Activated CD4-positive, alpha-beta memory T cell treated with anti-CD3 and anti-CD28 coated beads for 36 hours (primary cell): ENCODE data around the gene CPSF3. TPM values are rescaled to one million over a fixed set of nuclear protein-coding genes. Genes with fewer than 3 reads are reported as not detected.

Experiments
- CTCF ChIA-PET: fragments of 350-600 bp; sonication (Branson Sonifier 250); formaldehyde crosslinking; loops from one replicate; lab custom pipeline; 2021; ENCODE audit warnings: antibody characterized with exemption, inconsistent platforms; lab: Charles Lee
- POLR2A ChIA-PET: fragments of 350-600 bp; sonication (Branson Sonifier 250); formaldehyde crosslinking; loops from one replicate; lab custom pipeline; 2021; ENCODE audit warnings: antibody characterized with exemption; lab: Charles Lee
- DNase-seq: peaks from one replicate; pipeline ENCODE4 v3.0.0-alpha.2; 2020
- H3K27ac Mint-ChIP-seq: one replicate; pipeline ENCODE4 v1.8.0; 2021; ENCODE audit warnings: mixed read lengths
- H3K27me3 Mint-ChIP-seq: one replicate; pipeline ENCODE4 v1.8.0; 2021; ENCODE audit warnings: mixed read lengths
- H3K36me3 Mint-ChIP-seq: one replicate; pipeline ENCODE4 v1.8.0; 2021; ENCODE audit warnings: mixed read lengths
- H3K4me1 Mint-ChIP-seq: one replicate; pipeline ENCODE4 v1.8.0; 2021; ENCODE audit warnings: low read depth, mixed read lengths
- H3K4me3 Mint-ChIP-seq: one replicate; pipeline ENCODE4 v1.8.0; 2021; ENCODE audit warnings: mild to moderate bottlenecking, mixed read lengths
- H3K9me3 Mint-ChIP-seq: one replicate; pipeline ENCODE4 v1.8.0; 2021; ENCODE audit warnings: mixed read lengths
- intact Hi-C: fragments of 100-400 bp; cut with micrococcal nuclease; formaldehyde crosslinking; loops from one replicate; pipeline ENCODE4 v1.15.1; 2023
- total RNA-seq, 2 experiments: library from RNA; stranded (reverse); gene quantifications; one replicate each; pipeline ENCODE4 v1.2.3, GENCODE V29; 2021

The CPSF3 gene
- total RNA-seq, 2 experiments from 2014 or later = 77.5 to 78.1 TPM

DNA sequence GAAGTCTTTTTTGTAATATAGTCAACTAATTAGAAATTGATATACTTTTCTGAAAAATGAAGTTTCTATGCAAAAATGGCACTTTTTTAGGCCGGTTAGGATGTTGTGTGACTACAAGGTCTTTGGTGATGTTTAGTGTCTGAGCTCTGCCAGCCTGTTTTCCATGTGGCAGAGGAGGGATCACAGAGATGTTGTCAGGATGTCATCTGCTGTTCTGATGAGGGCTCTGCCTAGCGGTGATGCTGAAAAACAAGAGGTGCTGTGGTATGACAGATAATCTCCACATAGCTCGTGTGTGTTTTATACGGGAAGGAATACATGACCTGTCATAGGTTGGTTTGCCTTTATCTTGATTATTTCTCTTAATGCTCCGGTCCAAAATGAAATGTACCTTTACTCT is 38.9 kb downstream of the CPSF3 start:
- Mint-ChIP-seq H3K36me3 (peaks cover 43% of the 10 kb centered on the region), H3K4me3 (no peak overlapping the region)

DNA sequence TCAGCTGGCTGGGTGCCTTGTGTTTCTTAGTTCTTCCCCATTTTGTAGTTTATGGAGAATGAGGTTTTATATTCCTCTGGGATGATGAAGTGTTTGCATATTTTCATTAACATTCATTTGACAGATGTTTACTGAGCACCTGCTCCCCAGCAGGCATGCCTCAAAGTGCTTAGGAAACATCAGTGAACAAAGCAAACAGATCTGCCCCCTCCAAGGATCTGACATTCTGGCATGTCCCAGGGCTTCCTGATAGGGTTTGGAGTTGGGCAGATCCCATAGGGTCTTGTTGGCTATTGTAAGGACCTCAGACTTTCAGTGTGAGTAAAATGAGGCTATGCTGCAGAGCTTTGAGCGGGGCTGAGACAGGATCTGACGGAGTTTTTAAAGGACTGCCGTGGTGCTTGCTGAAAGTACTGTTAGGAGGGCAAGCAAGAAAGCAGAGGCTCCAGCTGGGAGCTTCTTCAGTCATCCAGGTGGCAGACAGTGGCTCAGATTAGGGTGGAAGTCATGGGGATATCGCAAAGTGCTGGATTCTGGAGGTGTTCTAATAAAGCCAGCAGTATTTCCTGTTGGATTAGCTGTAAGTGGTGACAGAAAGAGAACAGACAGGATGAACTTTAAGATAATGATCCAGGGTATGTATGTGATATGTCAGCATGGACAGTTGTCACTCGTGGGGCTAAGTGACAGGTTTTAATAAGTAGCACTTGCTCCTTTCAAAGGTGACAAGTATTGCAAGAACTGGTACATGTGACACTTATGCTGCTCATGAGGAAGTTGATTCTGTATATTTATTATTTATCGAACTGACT is 39.6 kb downstream of the CPSF3 start:
- Mint-ChIP-seq H3K27ac (peak overlapping the region; percentile 67), H3K36me3 (peaks cover 42% of the 10 kb centered on the region), H3K4me1 (peaks cover 11% of the 10 kb centered on the region), H3K9me3 (no peaks in the 10 kb centered on the region), H3K4me3 (no peak overlapping the region), H3K27me3 (no peaks in the 10 kb centered on the region)
- intact Hi-C loops = no loop called here
- ChIA-PET CTCF (no interaction called here), POLR2A (no interaction called here)
- no peak for DNase-seq

More for the DNA sequence above, 38.9 kb downstream of the CPSF3 start:
- CTCF ChIA-PET = no interaction called here
- Mint-ChIP-seq H3K27me3 (no peaks in the 10 kb centered on the region), H3K4me1 (peaks cover 11% of the 10 kb centered on the region), H3K27ac (no peak overlapping the region), H3K9me3 (no peaks in the 10 kb centered on the region)
- DNase-seq = no peak
- POLR2A ChIA-PET = no interaction called here
- intact Hi-C loops = no loop called here

DNA sequence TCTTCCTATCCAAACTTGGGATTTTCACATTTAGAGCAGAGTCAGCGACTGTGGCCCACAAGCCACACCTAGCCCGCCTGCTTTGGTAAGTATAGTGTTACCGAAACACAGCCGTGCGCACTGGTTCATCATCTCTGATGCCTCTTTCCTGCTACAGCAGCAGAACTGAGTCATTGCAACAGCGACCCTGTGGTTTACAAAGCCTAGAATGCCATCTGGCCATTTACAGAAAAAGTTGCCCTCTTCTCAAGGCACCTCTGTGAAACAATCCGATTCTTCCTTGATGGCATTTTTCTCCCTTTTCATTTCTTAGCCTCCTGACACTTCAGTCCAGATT is 40.2 kb downstream of the CPSF3 start:
- ChIA-PET CTCF (no interaction called here), POLR2A (no interaction called here)
- H3K9me3 Mint-ChIP-seq = no peaks in the 10 kb centered on the region
- DNase-seq = peak; percentile 50
- intact Hi-C loops = no loop called here
- peaks cover 11% of the 10 kb centered on the region for H3K4me1 Mint-ChIP-seq
- H3K27ac Mint-ChIP-seq = peak overlapping the region; percentile 67
- no peak overlapping the region for H3K4me3 Mint-ChIP-seq
- H3K36me3 Mint-ChIP-seq = peaks cover 42% of the 10 kb centered on the region
- no peaks in the 10 kb centered on the region for H3K27me3 Mint-ChIP-seq

DNA sequence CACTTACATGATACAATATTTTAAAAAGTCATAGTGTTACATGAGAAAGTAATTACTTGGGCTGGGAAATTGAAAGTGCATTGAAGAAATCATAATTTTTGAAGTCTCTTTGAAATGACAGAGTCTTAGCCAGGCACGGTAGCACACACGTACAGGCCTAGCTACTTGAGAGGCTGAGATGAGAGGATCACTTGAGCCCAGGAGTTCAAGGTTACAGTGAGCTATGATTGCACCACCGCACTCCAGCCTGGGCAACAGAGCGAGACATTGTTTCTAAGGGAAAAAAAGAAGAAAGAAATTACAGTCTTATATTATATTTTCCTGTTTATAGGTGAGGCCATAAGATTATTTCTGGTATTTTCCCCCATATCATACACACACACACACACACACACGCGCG is 41.7 kb downstream of the CPSF3 start:
- peaks cover 36% of the 10 kb centered on the region for H3K36me3 Mint-ChIP-seq
- H3K27ac Mint-ChIP-seq = peak overlapping the region; percentile 6

DNA sequence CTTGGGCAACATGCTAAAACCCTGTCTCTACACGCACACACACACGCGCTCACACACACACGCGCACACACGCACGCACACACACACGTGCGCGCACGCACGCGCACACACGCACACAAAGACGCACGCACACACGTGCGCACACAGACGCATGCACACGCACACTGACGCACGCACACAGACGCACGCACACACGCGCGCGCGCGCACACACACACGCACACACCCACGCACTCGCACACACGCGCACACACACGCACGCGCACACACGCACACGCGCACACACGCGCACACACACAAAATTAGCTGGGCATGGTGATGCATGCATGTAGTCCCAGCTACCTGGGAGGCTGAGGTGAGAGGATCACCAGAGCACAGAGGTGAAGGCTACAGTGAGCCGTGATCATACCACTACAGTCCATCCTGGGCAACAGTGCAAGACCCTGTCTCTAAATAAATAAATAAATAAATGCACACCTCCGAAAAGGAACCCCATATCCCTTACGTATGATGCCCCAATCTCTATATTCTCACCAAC is 42.8 kb downstream of the CPSF3 start:
- no peak for DNase-seq
- Mint-ChIP-seq H3K4me3 (peak overlapping the region; percentile 12), H3K27ac (no peak overlapping the region), H3K9me3 (no peaks in the 10 kb centered on the region), H3K27me3 (no peaks in the 10 kb centered on the region), H3K36me3 (peaks cover 31% of the 10 kb centered on the region), H3K4me1 (peaks cover 11% of the 10 kb centered on the region)
- ChIA-PET POLR2A (no interaction called here), CTCF (interaction anchor here (1.3 kb wide), 1 partner anchor 8 kb away, joined by 3 read pairs; no protein-coding TSS in a partner anchor)
- intact Hi-C loops = no loop called here

More for the DNA sequence above, 41.7 kb downstream of the CPSF3 start:
- Mint-ChIP-seq H3K27me3 (no peaks in the 10 kb centered on the region), H3K4me3 (no peak overlapping the region), H3K4me1 (peaks cover 11% of the 10 kb centered on the region), H3K9me3 (no peaks in the 10 kb centered on the region)
- intact Hi-C loops = no loop called here
- POLR2A ChIA-PET = no interaction called here
- CTCF ChIA-PET = interaction anchor here (1.3 kb wide), 1 partner anchor 9 kb away, joined by 3 read pairs; no protein-coding TSS in a partner anchor
- DNase-seq = no peak

DNA sequence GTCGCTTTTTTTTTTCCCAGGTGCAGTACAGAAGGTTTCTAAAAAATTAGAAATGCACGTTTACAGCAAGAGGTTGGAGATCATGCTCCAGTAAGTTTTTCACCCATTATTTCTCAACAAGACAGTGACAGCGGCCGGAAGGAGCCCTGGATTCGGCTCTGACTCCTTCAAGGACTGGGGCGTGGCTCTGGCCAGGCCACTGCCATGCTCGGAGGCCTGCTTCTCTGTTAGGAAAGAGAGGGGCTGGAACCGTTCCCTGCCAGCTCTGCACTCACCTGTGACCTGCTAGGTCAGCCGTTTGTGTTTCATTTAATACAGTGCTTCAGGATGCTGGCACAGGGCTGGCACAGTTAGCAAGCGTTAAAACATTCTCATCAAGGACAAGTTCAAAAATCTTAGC is 44.2 kb downstream of the CPSF3 start:
- no peaks in the 10 kb centered on the region for H3K9me3 Mint-ChIP-seq
- peaks cover 11% of the 10 kb centered on the region for H3K4me1 Mint-ChIP-seq
- H3K36me3 Mint-ChIP-seq = peaks cover 35% of the 10 kb centered on the region
- POLR2A ChIA-PET = no interaction called here
- no peak for DNase-seq
- no peaks in the 10 kb centered on the region for H3K27me3 Mint-ChIP-seq
- intact Hi-C loops = no loop called here
- CTCF ChIA-PET = no interaction called here
- H3K4me3 Mint-ChIP-seq = no peak overlapping the region
- no peak overlapping the region for H3K27ac Mint-ChIP-seq

DNA sequence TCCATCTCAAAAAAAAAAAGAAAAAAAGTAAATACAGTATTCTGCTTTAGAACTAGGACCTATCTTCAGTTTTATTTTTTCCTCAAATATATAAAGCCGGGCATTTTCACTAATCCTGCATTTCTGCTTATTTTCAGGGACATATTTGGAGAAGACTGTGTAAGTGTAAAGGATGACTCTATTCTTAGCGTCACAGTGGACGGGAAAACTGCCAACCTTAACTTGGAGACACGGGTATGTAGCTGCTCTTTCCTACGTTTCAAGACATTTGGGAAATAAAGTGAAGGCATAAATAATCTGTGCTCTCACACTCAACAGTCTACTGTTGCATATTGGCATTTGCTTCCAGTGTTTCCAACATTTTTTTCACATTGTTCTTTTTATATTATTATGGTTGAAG is 47.8 kb downstream of the CPSF3 start:
- POLR2A ChIA-PET = no interaction called here

DNA sequence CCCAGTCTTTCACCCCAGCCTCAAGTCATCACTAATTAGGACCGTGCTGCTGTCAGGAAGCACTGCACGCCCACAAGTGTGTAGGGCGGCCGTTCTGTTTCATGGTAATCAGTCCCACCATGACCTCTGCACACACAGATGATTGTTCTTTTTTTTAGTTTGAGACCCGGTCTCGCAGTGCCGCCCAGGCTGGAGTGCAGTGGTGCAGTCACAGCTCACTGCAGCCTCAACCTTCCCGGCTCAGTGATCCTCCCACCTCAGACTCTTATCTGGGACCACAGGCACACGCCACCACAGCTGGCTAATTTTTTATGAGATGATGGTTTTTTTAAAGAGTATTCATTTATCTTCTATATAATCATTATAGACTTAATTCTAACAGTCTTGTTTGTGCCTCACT is 49.1 kb downstream of the CPSF3 start:
- peaks cover 26% of the 10 kb centered on the region for H3K36me3 Mint-ChIP-seq
- DNase-seq = no peak
- peaks cover 29% of the 10 kb centered on the region for H3K4me1 Mint-ChIP-seq
- CTCF ChIA-PET = interaction anchor here (1.6 kb wide), 1 partner anchor 84 kb away, joined by 5 read pairs; the partner anchor contains the start of gene ADAM17
- POLR2A ChIA-PET = interaction anchor here (1.4 to 1.7 kb wide), 2 partner anchors 49 to 158 kb away, joined by 3 to 4 read pairs; partner anchors contain the start of genes CPSF3, ITGB1BP1 and YWHAQ
- H3K4me3 Mint-ChIP-seq = no peak overlapping the region
- no peaks in the 10 kb centered on the region for H3K27me3 Mint-ChIP-seq
- intact Hi-C loops = no loop called here
- no peak overlapping the region for H3K27ac Mint-ChIP-seq
- H3K9me3 Mint-ChIP-seq = no peaks in the 10 kb centered on the region

More for the DNA sequence above, 47.8 kb downstream of the CPSF3 start:
- peaks cover 26% of the 10 kb centered on the region for H3K36me3 Mint-ChIP-seq
- H3K4me1 Mint-ChIP-seq = peaks cover 17% of the 10 kb centered on the region
- DNase-seq = no peak
- intact Hi-C loops = no loop called here
- CTCF ChIA-PET = no interaction called here
- no peak overlapping the region for H3K4me3 Mint-ChIP-seq
- no peaks in the 10 kb centered on the region for H3K9me3 Mint-ChIP-seq
- H3K27ac Mint-ChIP-seq = no peak overlapping the region
- no peaks in the 10 kb centered on the region for H3K27me3 Mint-ChIP-seq

DNA sequence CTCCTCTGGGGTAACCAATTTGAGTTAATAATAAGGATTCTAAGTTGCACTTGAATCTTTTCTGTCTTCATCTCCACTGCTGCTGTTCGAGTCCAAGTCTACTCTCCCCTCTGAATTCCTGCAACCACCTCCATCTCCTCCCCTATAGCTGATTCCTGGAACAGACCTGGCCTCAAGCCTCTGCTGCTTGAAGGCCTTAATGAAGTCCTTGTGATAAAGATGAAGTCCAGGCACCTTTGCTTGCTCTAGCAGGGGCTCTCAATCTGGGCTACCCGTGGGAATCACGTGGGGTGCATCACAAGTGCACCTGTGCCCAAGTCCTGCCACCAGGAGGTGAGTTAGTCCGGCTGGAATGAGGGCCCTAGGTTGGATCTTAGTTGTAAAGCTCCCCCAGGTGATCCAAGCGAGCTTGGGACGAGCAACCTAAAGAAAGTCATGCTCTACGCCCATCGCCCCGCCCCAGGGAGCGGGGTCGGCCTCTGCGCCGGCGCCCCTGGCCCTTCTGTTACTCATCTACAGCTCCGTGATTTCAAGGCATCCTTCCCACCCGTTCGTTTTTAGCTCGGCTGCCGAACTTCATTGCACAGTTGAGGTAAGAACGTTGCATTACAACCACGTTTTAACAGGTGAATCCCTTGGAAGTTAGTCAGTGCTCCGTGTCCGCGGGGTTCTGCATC is 50.0 kb downstream of the CPSF3 start:
- intact Hi-C loops = no loop called here
- Mint-ChIP-seq H3K36me3 (peaks cover 29% of the 10 kb centered on the region), H3K9me3 (no peaks in the 10 kb centered on the region), H3K27me3 (no peaks in the 10 kb centered on the region), H3K27ac (peak overlapping the region; percentile 71), H3K4me3 (peak overlapping the region; percentile 72), H3K4me1 (peaks cover 38% of the 10 kb centered on the region)
- ChIA-PET POLR2A (interaction anchor here (0.9 to 1.7 kb wide), 4 partner anchors 50 to 157 kb away, joined by 3 to 5 read pairs (median 4); partner anchors contain the start of genes ADAM17, CPSF3, ITGB1BP1 and YWHAQ), CTCF (interaction anchor here (0.8 to 1.6 kb wide), 7 partner anchors 8 to 420 kb away, joined by 3 to 5 read pairs (median 3); partner anchors contain the start of genes ADAM17 and YWHAQ)
- DNase-seq = no peak

DNA sequence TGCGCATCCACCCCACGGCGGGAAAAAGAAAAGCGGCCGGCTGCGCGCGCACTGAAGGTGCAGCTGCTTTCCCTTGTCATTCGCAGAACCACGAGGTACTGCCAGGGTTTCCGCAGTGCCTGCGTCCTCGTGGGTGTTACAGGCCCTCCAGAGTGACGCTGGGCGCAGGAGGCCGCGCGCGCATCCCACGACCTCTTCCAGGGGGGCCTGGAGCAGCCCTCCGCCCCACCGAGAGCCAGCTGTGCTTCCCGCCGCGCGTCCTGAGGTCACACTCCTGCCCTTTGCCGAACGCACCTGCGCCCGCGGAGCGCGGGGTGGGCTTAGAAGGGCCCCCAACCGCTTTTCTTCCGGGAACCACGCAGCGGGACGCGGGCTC is 50.5 kb downstream of the CPSF3 start:
- Mint-ChIP-seq H3K4me3 (peak overlapping the region; percentile 72), H3K27ac (peak overlapping the region; percentile 71), H3K36me3 (peaks cover 33% of the 10 kb centered on the region), H3K27me3 (no peaks in the 10 kb centered on the region), H3K4me1 (peaks cover 43% of the 10 kb centered on the region), H3K9me3 (no peaks in the 10 kb centered on the region)
- intact Hi-C loops = loop anchor here (1.0 to 2.0 kb wide), 2 partner anchors 51 to 157 kb away; partner anchors contain the start of genes CPSF3, ITGB1BP1 and YWHAQ
- ChIA-PET POLR2A (interaction anchor here (0.9 to 1.7 kb wide), 4 partner anchors 50 to 157 kb away, joined by 3 to 5 read pairs (median 4); partner anchors contain the start of genes ADAM17, CPSF3, ITGB1BP1 and YWHAQ), CTCF (interaction anchor here (0.8 to 1.6 kb wide), 7 partner anchors 9 to 420 kb away, joined by 3 to 5 read pairs (median 3); partner anchors contain the start of genes ADAM17 and YWHAQ)
- peak; percentile 74 for DNase-seq

DNA sequence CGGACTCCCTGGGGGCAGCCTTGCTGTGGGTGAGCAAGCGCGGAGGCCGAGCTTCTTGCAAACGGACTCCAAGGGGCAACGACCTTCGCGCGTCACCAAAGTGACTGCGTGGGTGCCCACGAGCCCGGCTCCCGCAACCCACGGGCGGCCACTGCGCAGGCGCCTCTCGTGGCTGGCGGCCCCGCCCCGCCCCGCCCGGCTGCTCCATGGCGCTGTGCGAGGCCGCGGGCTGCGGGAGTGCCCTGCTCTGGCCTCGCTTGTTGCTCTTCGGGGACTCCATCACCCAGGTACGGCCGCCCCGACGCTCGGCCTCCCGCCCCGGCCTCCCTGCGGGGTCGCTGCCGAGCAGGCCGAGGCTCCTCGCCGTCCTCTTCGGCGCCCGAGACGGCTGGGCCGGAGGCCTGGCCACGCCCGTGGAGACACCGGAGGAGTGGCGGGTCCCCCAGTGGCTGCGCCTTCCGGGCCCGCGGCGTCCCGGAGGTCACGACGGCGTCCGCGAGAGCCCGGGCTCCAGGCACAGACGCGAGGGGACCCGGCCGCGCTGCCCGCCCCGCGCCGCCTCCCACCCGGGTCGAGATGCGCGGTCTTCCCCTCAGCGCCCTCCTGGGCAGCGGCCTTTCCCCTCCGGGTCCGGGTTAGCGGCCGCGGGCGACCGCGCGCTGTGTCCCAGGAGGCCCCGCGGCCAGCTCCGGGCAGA is 51.1 kb downstream of the CPSF3 start, which contains the start of gene IAH1:
Gene IAH1, plus strand, starts transcription at position 191 of the 697 bp plus-strand sequence. Its CDS starts 16 bp downstream, at position 207.
- intact Hi-C loops = loop anchor here (1.0 to 2.0 kb wide), 2 partner anchors 51 to 156 kb away; partner anchors contain the start of genes CPSF3, ITGB1BP1 and YWHAQ
- Mint-ChIP-seq H3K36me3 (peaks cover 35% of the 10 kb centered on the region), H3K9me3 (no peaks in the 10 kb centered on the region), H3K27me3 (no peaks in the 10 kb centered on the region), H3K27ac (peak within 1 kb of the TSS; percentile 76), H3K4me1 (peaks cover 43% of the 10 kb centered on the region), H3K4me3 (peak within 1 kb of the TSS; percentile 79)
- POLR2A ChIA-PET = interaction anchor here (0.9 to 1.1 kb wide), 2 partner anchors 78 to 82 kb away, joined by 3 to 4 read pairs; no protein-coding TSS in a partner anchor
- DNase-seq = peak; percentile 77
- CTCF ChIA-PET = interaction anchor here (0.8 to 1.4 kb wide), 3 partner anchors 9 to 53 kb away, joined by 3 read pairs; no protein-coding TSS in a partner anchor
